Prostate gland (tissue), 2 donors: Measurements from ENCODE around the gene MED9.

Experiments
- POLR2A ChIP-seq: fragments of 450-650 bp; IDR thresholded peaks from one replicate; pipeline ENCODE4 v1.6.1; 2016; ENCODE audit warnings: antibody characterized with exemption, mild to moderate bottlenecking
- POLR2AphosphoS5 ChIP-seq: sonication (generic); formaldehyde crosslinking; IDR thresholded peaks from one replicate; pipeline ENCODE4 v1.6.1; 2017; ENCODE audit warnings: antibody characterized with exemption
- TF ChIP-seq, protein P1 (sequence below), 4 experiments: fragments of 200-600 bp in 2 of 4; fragments of 450-650 bp in 2 of 4; sonication (generic) in 2 of 4; IDR thresholded peaks; 1 replicate in 3 of 4; 2 replicates in 1 of 4; pipeline ENCODE4 v1.5.1; 2016 to 2019; ENCODE audit warnings: antibody characterized with exemption in 4 of 4, mild to moderate bottlenecking in 2 of 4, moderate library complexity in 2 of 4

DNA sequence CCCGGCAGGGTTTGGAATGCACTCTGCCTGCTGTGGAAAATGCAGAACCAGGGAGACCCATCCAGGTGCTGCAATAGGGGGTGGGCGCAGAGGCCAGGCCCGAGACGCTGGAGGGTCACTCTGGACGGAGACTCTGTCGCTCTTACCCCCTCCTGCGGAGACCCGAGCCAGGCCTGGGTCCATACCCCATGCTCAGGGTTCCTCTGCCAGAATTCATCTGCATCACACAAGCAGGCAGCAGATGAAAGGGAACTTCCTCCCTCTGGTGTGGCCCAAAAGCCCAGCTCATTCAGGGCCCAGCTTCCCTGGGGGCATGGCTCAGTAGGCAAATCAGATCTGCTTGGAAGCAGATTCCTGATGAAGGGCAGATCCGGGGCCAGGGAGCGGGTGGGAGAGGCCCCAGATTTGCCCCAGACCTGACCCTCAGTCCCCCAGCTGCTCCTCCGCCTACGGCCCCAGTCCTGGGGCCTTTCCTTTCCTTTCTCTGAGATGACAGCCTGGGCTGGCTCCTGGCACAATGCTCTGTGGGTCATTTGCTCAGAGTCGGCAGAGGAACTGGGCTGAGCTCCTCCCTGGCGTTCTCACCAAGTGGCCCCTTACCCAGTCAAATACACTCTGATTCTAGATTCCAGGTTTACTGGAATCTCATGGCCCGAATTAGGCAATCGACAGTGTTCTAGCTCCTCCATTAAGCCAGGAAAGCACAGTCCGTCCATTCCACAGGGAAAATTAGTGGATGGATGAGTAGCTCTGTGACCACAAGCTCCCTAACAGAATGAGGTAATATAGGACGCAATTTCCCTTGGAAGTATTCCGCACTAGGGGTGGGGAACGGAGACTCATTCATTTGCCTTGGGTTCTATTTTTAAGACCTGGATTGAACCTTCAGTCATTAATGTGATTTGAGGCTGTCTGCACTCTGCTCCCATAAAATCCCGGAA is 38.5 kb downstream of the MED9 start:
- TF ChIP-seq, protein P1, sequence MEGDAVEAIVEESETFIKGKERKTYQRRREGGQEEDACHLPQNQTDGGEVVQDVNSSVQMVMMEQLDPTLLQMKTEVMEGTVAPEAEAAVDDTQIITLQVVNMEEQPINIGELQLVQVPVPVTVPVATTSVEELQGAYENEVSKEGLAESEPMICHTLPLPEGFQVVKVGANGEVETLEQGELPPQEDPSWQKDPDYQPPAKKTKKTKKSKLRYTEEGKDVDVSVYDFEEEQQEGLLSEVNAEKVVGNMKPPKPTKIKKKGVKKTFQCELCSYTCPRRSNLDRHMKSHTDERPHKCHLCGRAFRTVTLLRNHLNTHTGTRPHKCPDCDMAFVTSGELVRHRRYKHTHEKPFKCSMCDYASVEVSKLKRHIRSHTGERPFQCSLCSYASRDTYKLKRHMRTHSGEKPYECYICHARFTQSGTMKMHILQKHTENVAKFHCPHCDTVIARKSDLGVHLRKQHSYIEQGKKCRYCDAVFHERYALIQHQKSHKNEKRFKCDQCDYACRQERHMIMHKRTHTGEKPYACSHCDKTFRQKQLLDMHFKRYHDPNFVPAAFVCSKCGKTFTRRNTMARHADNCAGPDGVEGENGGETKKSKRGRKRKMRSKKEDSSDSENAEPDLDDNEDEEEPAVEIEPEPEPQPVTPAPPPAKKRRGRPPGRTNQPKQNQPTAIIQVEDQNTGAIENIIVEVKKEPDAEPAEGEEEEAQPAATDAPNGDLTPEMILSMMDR (IDR thresholded peaks at IDR 0.05): no peak
- TF ChIP-seq POLR2AphosphoS5 (no peak), POLR2A (no peak)
